K562 (cell line): ENCODE data around the gene YPEL3.

ENCODE experiments used
- CTCF ChIP-seq, 3 experiments: IDR thresholded peaks in 2 of 3; conservative IDR thresholded peaks in 1 of 3; 2 replicates each; pipeline ENCODE4 v1.5.1; 2011 to 2012; ENCODE audit warnings: low read length in 3 of 3, mild to moderate bottlenecking in 3 of 3, control low read depth in 2 of 3, improper control_type of control experiment in 1 of 3, inconsistent platforms in 1 of 3, low read depth in 1 of 3, mixed read lengths in 1 of 3, moderate library complexity in 1 of 3; ENCODE audit not compliant: insufficient read depth in 2 of 3
- ETV6 ChIP-seq, 3 experiments: fragments of 150-350 bp in 1 of 3; sonication (generic) in 1 of 3; formaldehyde crosslinking in 1 of 3; IDR thresholded peaks; 2 replicates each; pipeline versions ENCODE4 v1.6.1 to v1.8.0; 2014 to 2022; ENCODE audit warnings: borderline replicate concordance in 2 of 3, low read depth in 2 of 3, antibody characterized with exemption in 1 of 3, low read length in 1 of 3, mild to moderate bottlenecking in 1 of 3, missing genetic modification reagents in 1 of 3
- FOXA1 ChIP-seq: fragments of 450-650 bp; IDR thresholded peaks from 2 replicates; pipeline ENCODE4 v1.6.1; 2016; ENCODE audit warnings: mild to moderate bottlenecking, borderline replicate concordance
- KLF13 ChIP-seq: fragments of 450-650 bp; IDR thresholded peaks from 2 replicates; pipeline ENCODE4 v1.6.1; 2016; ENCODE audit warnings: missing genetic modification characterization, low read depth, mild to moderate bottlenecking, missing compliant biosample characterization, moderate library complexity, borderline replicate concordance
- MYC ChIP-seq, 2 experiments: fragments of 250-450 bp in 1 of 2; sonication (Bioruptor Pico) in 1 of 2; IDR thresholded peaks; 2 replicates each; pipeline versions ENCODE4 v1.5.1 to v1.6.1; 2012 to 2021; ENCODE audit warnings: low read depth in 2 of 2, borderline replicate concordance in 1 of 2, improper control_type of control experiment in 1 of 2, low read length in 1 of 2, mild to moderate bottlenecking in 1 of 2, moderate library complexity in 1 of 2
- SPI1 ChIP-seq: IDR thresholded peaks from 2 replicates; pipeline ENCODE4 v1.6.1; 2011; ENCODE audit warnings: low read depth, low read length, control low read depth, borderline replicate concordance
- TCF7L2 ChIP-seq: fragments of 150-350 bp; IDR thresholded peaks from 2 replicates; pipeline ENCODE4 v1.6.1; 2016; ENCODE audit warnings: low read depth, mild to moderate bottlenecking, low read length, moderate library complexity
- TEAD4 ChIP-seq, 2 experiments: sonication (generic) in 1 of 2; formaldehyde crosslinking in 1 of 2; IDR thresholded peaks; 2 replicates each; pipeline versions ENCODE4 v1.6.1 to v1.8.0; 2012 to 2022; ENCODE audit warnings: borderline replicate concordance in 1 of 2, inconsistent platforms in 1 of 2, low read length in 1 of 2, mild to moderate bottlenecking in 1 of 2, missing genetic modification reagents in 1 of 2
- XRCC4 ChIP-seq: IDR thresholded peaks from one replicate; pipeline ENCODE4 v1.6.1; 2011; ENCODE audit not compliant: insufficient read depth, insufficient read length; ENCODE audit errors: extremely low read depth
- ZBTB33 ChIP-seq: sonication (generic); formaldehyde crosslinking; IDR thresholded peaks from 2 replicates; pipeline ENCODE4 v1.8.1; 2023; ENCODE audit warnings: mild to moderate bottlenecking, missing genetic modification reagents
- ZBTB40 ChIP-seq, 2 experiments: fragments of 450-650 bp in 1 of 2; sonication (generic) in 1 of 2; formaldehyde crosslinking in 1 of 2; IDR thresholded peaks; 2 replicates each; pipeline versions ENCODE4 v1.7.1 to v1.9.0; 2016 to 2022; ENCODE audit warnings: inconsistent platforms in 1 of 2, mild to moderate bottlenecking in 1 of 2, missing genetic modification reagents in 1 of 2
- ZNF224 ChIP-seq: sonication (generic); formaldehyde crosslinking; IDR thresholded peaks from 2 replicates; pipeline ENCODE4 v1.8.0; 2022; ENCODE audit warnings: mild to moderate bottlenecking, missing genetic modification reagents
- ZNF766 ChIP-seq: fragments of 200-800 bp; sonication (Bioruptor generic); conservative IDR thresholded peaks from 2 replicates; pipeline ENCODE4 v1.6.1; 2016; ENCODE audit warnings: missing genetic modification characterization, missing compliant biosample characterization

GRCh38 chr16:30096105-30096861 lies at the start of gene YPEL3:
- TF ChIP-seq MYC (IDR thresholded peaks at IDR 0.05; ENCODE audit: low read depth, low read length), result peak; percentile 78
- TF ChIP-seq MYC (CRISPR knock-in tag; IDR thresholded peaks at IDR 0.05; ENCODE audit: borderline replicate concordance, low read depth), result peak; percentile 62; the same call in 1 of the 2 replicates
- peak; percentile 61; the same call in 1 of the 2 replicates for TF ChIP-seq TEAD4 (IDR thresholded peaks at IDR 0.05; ENCODE audit: low read length)
- peak; percentile 81 for TF ChIP-seq TEAD4 (CRISPR knock-in tag; IDR thresholded peaks at IDR 0.05; ENCODE audit: borderline replicate concordance)
- TF ChIP-seq SPI1, result no peak
- no peak for TF ChIP-seq ZBTB40 (IDR thresholded peaks at IDR 0.05)
- TF ChIP-seq ZBTB40 (CRISPR knock-in tag; IDR thresholded peaks at IDR 0.05), result no peak
- no peak for TF ChIP-seq KLF13 (tag)
- no peak for TF ChIP-seq XRCC4
- TF ChIP-seq ZNF224, result no peak
- no peak for TF ChIP-seq ZNF766
- no peak for TF ChIP-seq CTCF (IDR thresholded peaks at IDR 0.05 in 2 of 3, conservative IDR thresholded peaks at IDR 0.05 in 1 of 3; ENCODE audit: insufficient read depth in 2 of 3, low read depth in 1 of 3, low read length in 3 of 3)
- TF ChIP-seq TCF7L2, result no peak
- no peak for TF ChIP-seq ETV6 (IDR thresholded peaks at IDR 0.05; ENCODE audit: borderline replicate concordance in 1 of 2, low read depth in 2 of 2, low read length in 1 of 2)
- no peak for TF ChIP-seq ETV6 (CRISPR knock-in tag; IDR thresholded peaks at IDR 0.05; ENCODE audit: borderline replicate concordance)
- TF ChIP-seq ZBTB33 (CRISPR knock-in tag), result no peak; the same call in 1 of the 2 replicates
- no peak for TF ChIP-seq FOXA1
